OCI-LY3 (cell line): ENCODE results near the gene SNUPN.

Source experiments
- H2AFZ ChIP-seq: fragments of 200-600, 300-600 bp; shearing (Covaris generic); 2 replicates; pipeline ENCODE4 v1.6.0; 2014; ENCODE audit warnings: antibody characterized with exemption, low read depth, low read length
- H3K27ac ChIP-seq: fragments of 200-600, 300-600 bp; sonication (generic); 2 replicates; pipeline ENCODE4 v1.5.1; 2014; ENCODE audit warnings: mild to moderate bottlenecking, low read length, moderate library complexity, mixed read lengths
- H3K27me3 ChIP-seq: fragments of 200-600, 300-600 bp; sonication (generic); 2 replicates; pipeline ENCODE4 v1.6.1; 2014; ENCODE audit warnings: low read depth, low read length, mixed read lengths
- H3K36me3 ChIP-seq: fragments of 200-600, 300-600 bp; sonication (generic); replicated peaks from 2 replicates; pipeline ENCODE3; 2014; ENCODE audit warnings: low read depth, low read length, mixed read lengths
- H3K4me1 ChIP-seq: fragments of 300-600, 200-600 bp; sonication (generic); 2 replicates; pipeline ENCODE4 v1.6.1; 2014; ENCODE audit warnings: low read length, mixed read lengths
- H3K4me2 ChIP-seq: fragments of 200-600, 300-600 bp; sonication (generic); 2 replicates; pipeline ENCODE4 v1.6.1; 2014; ENCODE audit warnings: low read length, mixed read lengths
- H3K4me3 ChIP-seq: fragments of 300-600, 200-600 bp; sonication (generic); 2 replicates; pipeline ENCODE4 v1.5.1; 2014; ENCODE audit warnings: antibody characterized with exemption, mild to moderate bottlenecking, low read length, moderate library complexity
- H3K79me2 ChIP-seq: fragments of 300-600, 200-600 bp; shearing (Covaris generic); 2 replicates; pipeline ENCODE4 v1.6.1; 2014; ENCODE audit warnings: mild to moderate bottlenecking, low read length, mixed read lengths
- H3K9ac ChIP-seq: fragments of 300-600, 200-600 bp; shearing (Covaris generic); 2 replicates; pipeline ENCODE4 v1.6.0; 2014; ENCODE audit warnings: mild to moderate bottlenecking, low read length, moderate library complexity
- H3K9me3 ChIP-seq: fragments of 200-600, 300-600 bp; shearing (Covaris generic); 2 replicates; pipeline ENCODE4 v1.6.1; 2014; ENCODE audit warnings: low read length, mixed read lengths; ENCODE audit not compliant: insufficient read depth
- H4K20me1 ChIP-seq: fragments of 200-600, 300-600 bp; sonication (generic); 2 replicates; pipeline ENCODE4 v1.6.1; 2016; ENCODE audit warnings: low read length, mixed read lengths; ENCODE audit not compliant: insufficient read depth
- EZH2phosphoT487 ChIP-seq: fragments of 200-600 bp; shearing (Covaris generic); IDR thresholded peaks from 2 replicates; pipeline ENCODE4 v1.6.1; 2018; ENCODE audit warnings: antibody characterized with exemption, mixed run types, low read depth
- TF ChIP-seq, protein P1 (sequence below): fragments of 200-600, 300-600 bp; sonication (generic); IDR thresholded peaks from 2 replicates; pipeline ENCODE4 v1.5.1; 2014; ENCODE audit warnings: antibody characterized with exemption, low read length, low read depth

Gene SNUPN

DNA sequence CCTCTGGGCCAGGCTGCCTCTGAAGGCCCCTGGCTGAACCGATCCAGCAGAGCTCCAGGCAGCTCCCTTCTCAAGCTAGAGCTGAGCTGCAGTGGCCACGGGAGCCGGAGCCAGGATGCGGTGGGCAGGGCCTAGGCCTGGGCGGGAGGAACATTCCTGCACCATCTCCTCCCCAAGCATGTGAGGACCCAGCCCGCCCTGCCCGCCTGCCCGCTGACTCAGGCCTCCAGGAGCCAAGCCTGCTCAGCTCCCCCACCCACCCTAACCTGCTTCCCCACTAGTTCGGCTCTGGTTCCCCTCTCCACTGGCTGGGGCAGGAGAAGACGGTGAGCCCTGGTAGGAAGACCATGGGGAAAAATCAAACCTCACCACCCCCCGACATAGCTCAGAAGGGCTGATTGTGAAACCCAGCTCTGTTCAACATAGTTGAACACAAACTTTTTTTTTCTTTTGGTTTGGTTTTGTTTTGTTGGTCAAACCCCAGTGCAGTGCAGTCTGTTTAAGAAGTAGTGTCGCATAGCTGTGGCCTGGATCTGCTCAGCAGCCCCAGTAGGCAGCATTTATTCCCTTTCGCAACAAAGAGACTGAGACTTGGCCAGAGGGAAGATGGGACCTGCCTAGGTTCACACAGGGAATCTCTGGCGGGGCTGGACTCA, 35.7 kb upstream of the SNUPN start:
- Histone ChIP-seq H3K4me3 (no peak overlapping the region), H3K27me3 (no peaks in the 10 kb centered on the region), H2AFZ (no peak overlapping the region), H3K4me2 (no peak overlapping the region), H3K79me2 (no peaks in the 10 kb centered on the region), H3K9ac (no peak overlapping the region), H3K9me3 (no peaks in the 10 kb centered on the region), H3K36me3 (no peaks in the 10 kb centered on the region), H4K20me1 (no peaks in the 10 kb centered on the region), H3K4me1 (no peaks in the 10 kb centered on the region), H3K27ac (no peak overlapping the region)
- TF ChIP-seq, protein P1, sequence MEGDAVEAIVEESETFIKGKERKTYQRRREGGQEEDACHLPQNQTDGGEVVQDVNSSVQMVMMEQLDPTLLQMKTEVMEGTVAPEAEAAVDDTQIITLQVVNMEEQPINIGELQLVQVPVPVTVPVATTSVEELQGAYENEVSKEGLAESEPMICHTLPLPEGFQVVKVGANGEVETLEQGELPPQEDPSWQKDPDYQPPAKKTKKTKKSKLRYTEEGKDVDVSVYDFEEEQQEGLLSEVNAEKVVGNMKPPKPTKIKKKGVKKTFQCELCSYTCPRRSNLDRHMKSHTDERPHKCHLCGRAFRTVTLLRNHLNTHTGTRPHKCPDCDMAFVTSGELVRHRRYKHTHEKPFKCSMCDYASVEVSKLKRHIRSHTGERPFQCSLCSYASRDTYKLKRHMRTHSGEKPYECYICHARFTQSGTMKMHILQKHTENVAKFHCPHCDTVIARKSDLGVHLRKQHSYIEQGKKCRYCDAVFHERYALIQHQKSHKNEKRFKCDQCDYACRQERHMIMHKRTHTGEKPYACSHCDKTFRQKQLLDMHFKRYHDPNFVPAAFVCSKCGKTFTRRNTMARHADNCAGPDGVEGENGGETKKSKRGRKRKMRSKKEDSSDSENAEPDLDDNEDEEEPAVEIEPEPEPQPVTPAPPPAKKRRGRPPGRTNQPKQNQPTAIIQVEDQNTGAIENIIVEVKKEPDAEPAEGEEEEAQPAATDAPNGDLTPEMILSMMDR, result no peak
- TF ChIP-seq EZH2phosphoT487, result no peak

DNA sequence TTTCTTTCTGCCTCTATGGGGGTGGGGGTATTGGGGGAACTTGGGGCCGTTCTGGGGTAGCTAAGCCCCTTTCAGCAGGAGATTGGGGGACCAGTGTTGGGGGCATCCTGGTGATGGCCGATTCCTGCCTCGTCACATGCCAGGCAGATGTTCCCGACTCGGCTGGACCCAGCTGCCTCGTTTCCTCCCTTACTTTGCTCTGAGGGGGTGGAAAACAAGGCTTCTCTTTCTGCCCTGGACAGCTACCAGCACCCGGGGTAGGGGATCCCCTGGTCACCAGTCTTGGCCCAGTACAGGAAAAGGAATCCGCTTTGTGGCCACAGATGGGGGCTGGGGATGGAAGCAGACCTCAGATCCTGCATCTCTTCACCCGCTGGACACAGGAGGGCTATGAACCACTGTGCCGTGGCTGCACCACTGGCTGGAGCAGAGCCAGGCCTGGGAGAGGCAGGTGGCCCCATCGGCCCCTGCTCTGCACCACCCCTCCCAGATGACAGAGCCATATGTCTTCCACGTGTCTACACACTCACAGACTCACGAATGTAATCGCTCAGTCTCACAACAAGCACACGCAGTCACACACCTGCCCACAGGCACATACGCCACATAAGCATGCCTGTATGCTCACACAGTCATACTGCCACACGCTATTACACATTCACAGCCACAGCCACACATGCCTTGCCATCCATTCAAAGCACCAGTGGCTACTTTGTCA, 34.6 kb upstream of the SNUPN start:
- no peak overlapping the region for H3K9ac ChIP-seq

DNA sequence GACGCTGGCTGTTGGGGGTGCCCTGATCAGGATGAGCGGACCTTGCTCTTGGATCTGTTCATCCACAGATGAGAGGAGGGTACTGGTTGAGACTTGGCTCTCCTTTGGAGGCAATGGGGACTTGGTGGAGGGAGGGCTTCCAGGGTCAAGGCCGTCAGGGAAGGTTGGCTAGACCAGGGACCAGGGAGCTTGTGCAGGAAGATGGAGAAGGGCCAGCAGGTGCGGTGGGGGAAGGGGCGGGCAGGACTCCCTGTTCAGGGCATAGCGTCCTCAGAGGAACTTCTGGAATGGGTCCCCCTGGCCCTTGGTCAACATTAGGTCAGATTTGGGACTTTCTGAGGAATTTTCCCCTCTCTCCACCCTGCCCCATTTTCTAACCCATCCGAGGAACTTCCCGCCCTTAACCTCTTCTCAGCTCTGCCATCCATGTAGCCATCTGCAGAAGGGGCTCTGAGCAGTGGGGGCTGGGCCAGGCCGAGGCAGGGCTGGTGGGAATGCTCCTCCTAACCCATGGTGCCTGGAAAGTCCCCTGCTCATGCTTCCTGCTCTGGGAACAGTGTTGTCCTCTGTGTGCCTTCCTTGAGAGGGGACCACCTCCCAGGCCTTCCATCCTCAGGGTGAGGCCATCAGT, 33.7 kb upstream of the SNUPN start:
- Histone ChIP-seq H3K9ac (no peak overlapping the region), H3K4me1 (no peaks in the 10 kb centered on the region), H3K9me3 (no peaks in the 10 kb centered on the region), H3K27me3 (no peaks in the 10 kb centered on the region), H2AFZ (no peak overlapping the region), H4K20me1 (no peaks in the 10 kb centered on the region), H3K79me2 (no peaks in the 10 kb centered on the region), H3K4me2 (no peak overlapping the region), H3K4me3 (no peak overlapping the region), H3K36me3 (no peaks in the 10 kb centered on the region), H3K27ac (no peak overlapping the region)
- TF ChIP-seq, protein P1, result no peak
- TF ChIP-seq EZH2phosphoT487, result no peak

More for the DNA sequence above, 34.6 kb upstream of the SNUPN start:
- H3K4me1 ChIP-seq, result no peaks in the 10 kb centered on the region
- H4K20me1 ChIP-seq, result no peaks in the 10 kb centered on the region
- H2AFZ ChIP-seq, result no peak overlapping the region
- H3K4me2 ChIP-seq, result no peak overlapping the region
- H3K79me2 ChIP-seq, result no peaks in the 10 kb centered on the region
- no peaks in the 10 kb centered on the region for H3K27me3 ChIP-seq
- no peaks in the 10 kb centered on the region for H3K9me3 ChIP-seq
- TF ChIP-seq EZH2phosphoT487, result no peak
- TF ChIP-seq, protein P1, result no peak
- H3K36me3 ChIP-seq, result no peaks in the 10 kb centered on the region
- H3K27ac ChIP-seq, result no peak overlapping the region
- no peak overlapping the region for H3K4me3 ChIP-seq

DNA sequence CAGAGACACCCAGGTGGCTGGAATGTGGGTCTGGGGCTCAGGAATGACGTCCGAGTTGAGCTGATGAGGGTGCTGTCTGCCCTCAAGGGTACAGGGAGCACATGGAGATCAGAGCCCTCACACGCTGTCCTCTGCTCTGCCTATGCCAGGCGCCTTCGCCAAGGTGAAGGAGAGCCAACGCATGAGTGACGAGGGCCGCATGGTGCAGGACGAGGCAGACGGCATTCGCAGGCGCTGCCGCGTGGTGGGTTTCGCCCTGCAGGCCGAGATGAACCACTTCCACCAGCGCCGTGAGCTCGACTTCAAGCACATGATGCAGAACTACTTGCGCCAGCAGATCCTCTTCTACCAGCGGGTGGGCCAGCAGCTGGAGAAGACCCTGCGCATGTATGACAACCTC, 31.3 kb upstream of the SNUPN start:
- H4K20me1 ChIP-seq, result no peaks in the 10 kb centered on the region

More for the DNA sequence above, 31.3 kb upstream of the SNUPN start:
- H3K36me3 ChIP-seq, result no peaks in the 10 kb centered on the region
- no peaks in the 10 kb centered on the region for H3K79me2 ChIP-seq
- no peaks in the 10 kb centered on the region for H3K9me3 ChIP-seq
- no peak overlapping the region for H3K4me2 ChIP-seq
- H2AFZ ChIP-seq, result no peak overlapping the region
- H3K9ac ChIP-seq, result no peak overlapping the region
- H3K27me3 ChIP-seq, result no peaks in the 10 kb centered on the region
- no peak overlapping the region for H3K4me3 ChIP-seq
- TF ChIP-seq, protein P1, result no peak
- no peak for TF ChIP-seq EZH2phosphoT487
- H3K4me1 ChIP-seq, result no peaks in the 10 kb centered on the region
- H3K27ac ChIP-seq, result no peak overlapping the region
